ENCODE results near the gene ZNF726. TPM values are rescaled to one million over a fixed set of nuclear protein-coding genes. Genes with fewer than 3 reads are reported as not detected.

ZNF726 gene
- polyA plus RNA-seq, 2 of the 4 experiments (the other 2 are of a cell fraction): 1.3 to 2.1 TPM

DNA sequence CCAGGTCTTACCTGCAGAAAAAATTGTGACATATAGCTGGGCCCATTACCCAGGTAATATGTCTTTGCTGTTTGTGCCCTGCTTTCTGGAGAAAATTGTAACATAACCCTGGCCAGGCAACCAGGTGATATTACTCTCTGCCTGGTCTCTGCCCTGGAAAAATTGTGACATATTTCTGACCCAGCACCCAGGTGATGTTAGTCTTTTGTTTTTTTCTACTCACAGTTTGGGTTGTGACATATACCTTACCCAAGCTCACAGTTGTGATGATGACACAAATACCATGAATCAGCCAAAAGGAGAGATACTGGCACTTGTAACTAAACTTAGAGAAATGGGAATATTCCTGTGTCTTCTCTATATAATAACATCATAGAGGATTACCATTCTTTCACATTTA lies 6.5 kb upstream of the ZNF726 start:
- TF ChIP-seq KDM1A (IDR thresholded peaks at IDR 0.05; ENCODE audit: low read depth): no peak
- TF ChIP-seq TFCP2L1 (CRISPR knock-in tag; IDR thresholded peaks at IDR 0.05): no peak
- no peak for TF ChIP-seq FOSB (CRISPR knock-in tag; IDR thresholded peaks at IDR 0.05)
- no peak for TF ChIP-seq PBX3 (IDR thresholded peaks at IDR 0.05)
- no peak for TF ChIP-seq TP53 (CRISPR knock-in tag; IDR thresholded peaks at IDR 0.05)
- no peak for TF ChIP-seq PHF8 (IDR thresholded peaks at IDR 0.05; ENCODE audit: borderline replicate concordance, low read depth)
- TF ChIP-seq GATA3 (IDR thresholded peaks at IDR 0.05; ENCODE audit: borderline replicate concordance): no peak
- no peak for TF ChIP-seq ZFP36 (IDR thresholded peaks at IDR 0.05; ENCODE audit: borderline replicate concordance, partially characterized antibody)
- TF ChIP-seq POLR2A (IDR thresholded peaks at IDR 0.05; ENCODE audit: low read length): no peak
- TF ChIP-seq SREBF2 (IDR thresholded peaks at IDR 0.05): no peak
- TF ChIP-seq, protein P1, sequence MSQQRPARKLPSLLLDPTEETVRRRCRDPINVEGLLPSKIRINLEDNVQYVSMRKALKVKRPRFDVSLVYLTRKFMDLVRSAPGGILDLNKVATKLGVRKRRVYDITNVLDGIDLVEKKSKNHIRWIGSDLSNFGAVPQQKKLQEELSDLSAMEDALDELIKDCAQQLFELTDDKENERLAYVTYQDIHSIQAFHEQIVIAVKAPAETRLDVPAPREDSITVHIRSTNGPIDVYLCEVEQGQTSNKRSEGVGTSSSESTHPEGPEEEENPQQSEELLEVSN (IDR thresholded peaks at IDR 0.05; ENCODE audit: borderline replicate concordance, low read depth): no peak
- no peak for TF ChIP-seq MAZ (IDR thresholded peaks at IDR 0.05; ENCODE audit: borderline replicate concordance, low read depth, low read length)
- TF ChIP-seq, protein P2, sequence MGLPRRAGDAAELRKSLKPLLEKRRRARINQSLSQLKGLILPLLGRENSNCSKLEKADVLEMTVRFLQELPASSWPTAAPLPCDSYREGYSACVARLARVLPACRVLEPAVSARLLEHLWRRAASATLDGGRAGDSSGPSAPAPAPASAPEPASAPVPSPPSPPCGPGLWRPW (IDR thresholded peaks at IDR 0.05): no peak
- TF ChIP-seq, protein P3, sequence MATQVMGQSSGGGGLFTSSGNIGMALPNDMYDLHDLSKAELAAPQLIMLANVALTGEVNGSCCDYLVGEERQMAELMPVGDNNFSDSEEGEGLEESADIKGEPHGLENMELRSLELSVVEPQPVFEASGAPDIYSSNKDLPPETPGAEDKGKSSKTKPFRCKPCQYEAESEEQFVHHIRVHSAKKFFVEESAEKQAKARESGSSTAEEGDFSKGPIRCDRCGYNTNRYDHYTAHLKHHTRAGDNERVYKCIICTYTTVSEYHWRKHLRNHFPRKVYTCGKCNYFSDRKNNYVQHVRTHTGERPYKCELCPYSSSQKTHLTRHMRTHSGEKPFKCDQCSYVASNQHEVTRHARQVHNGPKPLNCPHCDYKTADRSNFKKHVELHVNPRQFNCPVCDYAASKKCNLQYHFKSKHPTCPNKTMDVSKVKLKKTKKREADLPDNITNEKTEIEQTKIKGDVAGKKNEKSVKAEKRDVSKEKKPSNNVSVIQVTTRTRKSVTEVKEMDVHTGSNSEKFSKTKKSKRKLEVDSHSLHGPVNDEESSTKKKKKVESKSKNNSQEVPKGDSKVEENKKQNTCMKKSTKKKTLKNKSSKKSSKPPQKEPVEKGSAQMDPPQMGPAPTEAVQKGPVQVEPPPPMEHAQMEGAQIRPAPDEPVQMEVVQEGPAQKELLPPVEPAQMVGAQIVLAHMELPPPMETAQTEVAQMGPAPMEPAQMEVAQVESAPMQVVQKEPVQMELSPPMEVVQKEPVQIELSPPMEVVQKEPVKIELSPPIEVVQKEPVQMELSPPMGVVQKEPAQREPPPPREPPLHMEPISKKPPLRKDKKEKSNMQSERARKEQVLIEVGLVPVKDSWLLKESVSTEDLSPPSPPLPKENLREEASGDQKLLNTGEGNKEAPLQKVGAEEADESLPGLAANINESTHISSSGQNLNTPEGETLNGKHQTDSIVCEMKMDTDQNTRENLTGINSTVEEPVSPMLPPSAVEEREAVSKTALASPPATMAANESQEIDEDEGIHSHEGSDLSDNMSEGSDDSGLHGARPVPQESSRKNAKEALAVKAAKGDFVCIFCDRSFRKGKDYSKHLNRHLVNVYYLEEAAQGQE (IDR thresholded peaks at IDR 0.05): no peak
- TF ChIP-seq ZSCAN20 (CRISPR knock-in tag; IDR thresholded peaks at IDR 0.05): no peak
- TF ChIP-seq ZNF302 (CRISPR knock-in tag; IDR thresholded peaks at IDR 0.05): no peak
- Histone ChIP-seq H3K4me2 (no peak overlapping the region), H3K9me3 (peaks cover 49% of the 10 kb centered on the region), H3K27ac (no peak overlapping the region), H3K4me3 (no peak overlapping the region), H3K4me1 (no peaks in the 10 kb centered on the region)
- ChIA-PET POLR2A (no interaction called here), CTCF (no interaction called here)
- ATAC-seq (no peak), FAIRE-seq (no peak), DNase-seq (ENCODE audit: low read depth in 1 of 2, low spot score in 1 of 2) (no peak)

GRCh38 chr19:23909222-23909621 lies 5.5 kb upstream of the ZNF726 start:
- FAIRE-seq (no peak), ATAC-seq (no peak)

GRCh38 chr19:23913931-23914330 lies 755 bp upstream of the ZNF726 start:
- ChIA-PET POLR2A (no interaction called here), CTCF (no interaction called here)
- Histone ChIP-seq H3K4me3 (no peak overlapping the region; the same call in 2 of the 3 replicates), H3K9me3 (peaks cover 63% of the 10 kb centered on the region), H3K4me2 (no peak overlapping the region), H3K27ac (no peak overlapping the region), H3K4me1 (no peaks in the 10 kb centered on the region)
- no peak for DNase-seq (ENCODE audit: low read depth in 1 of 2, low spot score in 1 of 2)
- ATAC-seq: no peak
- WGBS (ENCODE audit: missing lambda C conversion rate): 55% methylated on average over 11 of the region's 11 CpGs
- FAIRE-seq: no peak
- TF ChIP-seq JUN (IDR thresholded peaks at IDR 0.05) (no peak), BHLHE40 (IDR thresholded peaks at IDR 0.05; ENCODE audit: low read depth, low read length) (no peak)
- TF ChIP-seq, protein P4, sequence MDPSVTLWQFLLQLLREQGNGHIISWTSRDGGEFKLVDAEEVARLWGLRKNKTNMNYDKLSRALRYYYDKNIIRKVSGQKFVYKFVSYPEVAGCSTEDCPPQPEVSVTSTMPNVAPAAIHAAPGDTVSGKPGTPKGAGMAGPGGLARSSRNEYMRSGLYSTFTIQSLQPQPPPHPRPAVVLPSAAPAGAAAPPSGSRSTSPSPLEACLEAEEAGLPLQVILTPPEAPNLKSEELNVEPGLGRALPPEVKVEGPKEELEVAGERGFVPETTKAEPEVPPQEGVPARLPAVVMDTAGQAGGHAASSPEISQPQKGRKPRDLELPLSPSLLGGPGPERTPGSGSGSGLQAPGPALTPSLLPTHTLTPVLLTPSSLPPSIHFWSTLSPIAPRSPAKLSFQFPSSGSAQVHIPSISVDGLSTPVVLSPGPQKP (IDR thresholded peaks at IDR 0.05; ENCODE audit: low read depth, low read length): no peak
- TF ChIP-seq, protein P5, sequence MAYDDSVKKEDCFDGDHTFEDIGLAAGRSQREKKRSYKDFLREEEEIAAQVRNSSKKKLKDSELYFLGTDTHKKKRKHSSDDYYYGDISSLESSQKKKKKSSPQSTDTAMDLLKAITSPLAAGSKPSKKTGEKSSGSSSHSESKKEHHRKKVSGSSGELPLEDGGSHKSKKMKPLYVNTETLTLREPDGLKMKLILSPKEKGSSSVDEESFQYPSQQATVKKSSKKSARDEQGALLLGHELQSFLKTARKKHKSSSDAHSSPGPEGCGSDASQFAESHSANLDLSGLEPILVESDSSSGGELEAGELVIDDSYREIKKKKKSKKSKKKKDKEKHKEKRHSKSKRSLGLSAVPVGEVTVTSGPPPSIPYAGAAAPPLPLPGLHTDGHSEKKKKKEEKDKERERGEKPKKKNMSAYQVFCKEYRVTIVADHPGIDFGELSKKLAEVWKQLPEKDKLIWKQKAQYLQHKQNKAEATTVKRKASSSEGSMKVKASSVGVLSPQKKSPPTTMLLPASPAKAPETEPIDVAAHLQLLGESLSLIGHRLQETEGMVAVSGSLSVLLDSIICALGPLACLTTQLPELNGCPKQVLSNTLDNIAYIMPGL (CRISPR knock-in tag; IDR thresholded peaks at IDR 0.05; ENCODE audit: borderline replicate concordance): no peak
- TF ChIP-seq, protein P1 (IDR thresholded peaks at IDR 0.05; ENCODE audit: borderline replicate concordance, low read depth): no peak
- TF ChIP-seq, protein P6, sequence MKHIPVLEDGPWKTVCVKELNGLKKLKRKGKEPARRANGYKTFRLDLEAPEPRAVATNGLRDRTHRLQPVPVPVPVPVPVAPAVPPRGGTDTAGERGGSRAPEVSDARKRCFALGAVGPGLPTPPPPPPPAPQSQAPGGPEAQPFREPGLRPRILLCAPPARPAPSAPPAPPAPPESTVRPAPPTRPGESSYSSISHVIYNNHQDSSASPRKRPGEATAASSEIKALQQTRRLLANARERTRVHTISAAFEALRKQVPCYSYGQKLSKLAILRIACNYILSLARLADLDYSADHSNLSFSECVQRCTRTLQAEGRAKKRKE (CRISPR knock-in tag; IDR thresholded peaks at IDR 0.05; ENCODE audit: low read depth): no peak

More at GRCh38 chr19:23909222-23909621, 5.5 kb upstream of the ZNF726 start:
- ChIA-PET POLR2A (no interaction called here), CTCF (no interaction called here)
- no peak overlapping the region for H3K4me3 ChIP-seq
- H3K4me2 ChIP-seq: no peak overlapping the region
- DNase-seq (ENCODE audit: low read depth in 1 of 2, low spot score in 1 of 2): no peak
- H3K9me3 ChIP-seq: peaks cover 58% of the 10 kb centered on the region
- TF ChIP-seq POLR2AphosphoS2 (conservative IDR thresholded peaks at IDR 0.05; ENCODE audit: low read length) (no peak), RARB (CRISPR knock-in tag; IDR thresholded peaks at IDR 0.05) (no peak), FOXS1 (CRISPR knock-in tag; IDR thresholded peaks at IDR 0.05) (no peak), MAX (IDR thresholded peaks at IDR 0.05) (no peak), FOSB (CRISPR knock-in tag; IDR thresholded peaks at IDR 0.05) (no peak), JUN (IDR thresholded peaks at IDR 0.05) (no peak), PHF8 (IDR thresholded peaks at IDR 0.05; ENCODE audit: borderline replicate concordance, low read depth) (no peak), BHLHE40 (IDR thresholded peaks at IDR 0.05; ENCODE audit: low read depth, low read length) (no peak), KDM1A (IDR thresholded peaks at IDR 0.05; ENCODE audit: low read depth) (no peak)
- H3K4me1 ChIP-seq: no peaks in the 10 kb centered on the region
- no peak overlapping the region for H3K27ac ChIP-seq

All from A549 (cell line).